Lower leg skin (tissue), 3 donors: ENCODE measurements around the gene RAB3B.

Experiments used
- CTCF ChIP-seq, 3 donors: fragments of 450-650 bp; IDR thresholded peaks; one replicate each; pipeline ENCODE4 v1.5.1; 2016; ENCODE audit warnings: antibody characterized with exemption in 3 of 3, mild to moderate bottlenecking in 3 of 3, moderate library complexity in 2 of 3
- POLR2A ChIP-seq, 2 donors: fragments of 450-650 bp; IDR thresholded peaks; one replicate each; pipeline ENCODE4 v1.6.1; 2016 to 2017; ENCODE audit warnings: antibody characterized with exemption in 2 of 2, mild to moderate bottlenecking in 1 of 2, moderate library complexity in 1 of 2

DNA sequence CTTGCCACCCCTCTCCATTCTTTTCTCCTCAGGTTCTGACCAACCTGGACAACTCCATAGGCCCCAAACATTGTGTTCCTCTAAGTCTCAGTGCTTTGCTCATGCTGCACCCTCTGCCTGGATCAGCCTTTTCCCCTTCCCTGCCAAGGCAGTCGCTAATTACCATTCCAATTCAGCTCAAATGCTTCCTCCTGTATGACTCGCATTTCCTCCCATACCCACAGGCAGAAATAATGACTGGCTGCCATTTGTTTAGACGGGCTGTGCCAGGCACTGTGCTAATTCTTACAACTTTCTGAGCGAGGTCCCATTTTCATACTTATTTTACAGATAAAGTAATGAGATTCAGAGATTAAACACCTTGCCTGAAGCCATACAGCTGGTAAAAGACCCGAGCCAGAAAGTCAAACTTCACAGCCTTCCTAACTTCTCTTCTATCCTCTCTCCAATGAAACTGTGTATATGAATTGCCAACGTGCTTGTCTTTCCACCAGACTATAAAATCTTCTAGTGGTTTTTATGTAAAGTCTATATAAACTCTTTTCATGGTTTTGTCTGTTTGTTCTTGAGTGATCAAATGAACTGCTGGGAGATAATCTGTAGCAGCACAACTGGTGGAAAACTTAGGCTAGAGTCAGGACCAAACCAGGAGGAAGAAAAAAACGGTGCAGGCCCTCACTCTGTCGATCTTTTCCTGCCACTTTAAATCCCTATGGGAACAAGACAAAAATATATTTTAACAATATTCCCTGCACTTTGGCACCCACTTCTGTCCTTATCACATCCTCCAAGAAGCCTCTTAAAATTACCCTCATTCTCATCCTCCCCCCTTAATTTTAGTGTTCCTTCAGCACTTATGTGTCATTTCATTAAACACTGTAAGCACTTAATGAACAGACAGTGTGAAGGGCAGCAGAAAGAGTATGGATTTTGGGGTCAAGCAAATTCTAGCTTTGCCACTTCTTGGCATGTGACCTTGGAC lies 33.7 kb downstream of the RAB3B start:
- TF ChIP-seq CTCF (IDR thresholded peaks at IDR 0.05) (no peak), POLR2A (IDR thresholded peaks at IDR 0.05) (no peak)
